SK-N-SH treated with all-trans-retinoic acid at 6 μM for 48 hours (cell line): ENCODE measurements around the gene TCF12.

Source experiments
- ATAC-seq: fragments of 200-7000 bp; cut with Tn5 transposase; 3 replicates; pipeline ENCODE4 v1.9.1; 2020; ENCODE audit warnings: mild to moderate bottlenecking, moderate library complexity
- BACH2 ChIP-seq: fragments of 250-450 bp; sonication (Bioruptor Pico); IDR thresholded peaks from 2 replicates; pipeline ENCODE4 v1.9.0; 2021; ENCODE audit warnings: mild to moderate bottlenecking, borderline replicate concordance
- CREB5 ChIP-seq: fragments of 250-450 bp; sonication (Bioruptor Pico); IDR thresholded peaks from 2 replicates; pipeline ENCODE4 v1.5.1; 2020; ENCODE audit warnings: low read depth, mild to moderate bottlenecking, moderate library complexity
- CSDC2 ChIP-seq: fragments of 250-450 bp; sonication (Bioruptor Pico); IDR thresholded peaks from 2 replicates; pipeline ENCODE4 v1.5.0; 2020; ENCODE audit warnings: mild to moderate bottlenecking, moderate library complexity
- CSRNP3 ChIP-seq: fragments of 250-450 bp; sonication (Bioruptor Pico); IDR thresholded peaks from 2 replicates; pipeline ENCODE4 v1.5.1; 2021; ENCODE audit warnings: mild to moderate bottlenecking, moderate library complexity
- GLIS3 ChIP-seq: fragments of 250-450 bp; sonication (Bioruptor Pico); IDR thresholded peaks from 2 replicates; pipeline ENCODE4 v1.5.0; 2020; ENCODE audit warnings: mild to moderate bottlenecking, moderate library complexity
- ISL1 ChIP-seq: fragments of 250-450 bp; sonication (Bioruptor Pico); IDR thresholded peaks from 2 replicates; pipeline ENCODE4 v2.1.2; 2022; ENCODE audit warnings: mild to moderate bottlenecking, moderate library complexity
- OSR1 ChIP-seq: fragments of 250-450 bp; sonication (Bioruptor Pico); IDR thresholded peaks from 2 replicates; pipeline ENCODE4 v1.8.0; 2022; ENCODE audit warnings: moderate library complexity, mild to moderate bottlenecking, inconsistent platforms
- PATZ1 ChIP-seq: fragments of 250-450 bp; sonication (Bioruptor Pico); IDR thresholded peaks from 2 replicates; pipeline ENCODE4 v1.8.0; 2020; ENCODE audit warnings: mild to moderate bottlenecking, moderate library complexity, borderline replicate concordance
- POU6F1 ChIP-seq: fragments of 250-450 bp; sonication (Bioruptor Pico); IDR thresholded peaks from 2 replicates; pipeline ENCODE4 v1.8.0; 2021; ENCODE audit warnings: low read depth, mild to moderate bottlenecking, moderate library complexity, borderline replicate concordance
- PPARA ChIP-seq: fragments of 250-450 bp; sonication (Bioruptor Pico); IDR thresholded peaks from 2 replicates; pipeline ENCODE4 v1.5.0; 2020; ENCODE audit warnings: mild to moderate bottlenecking, borderline replicate concordance
- RARB ChIP-seq: fragments of 250-450 bp; sonication (Bioruptor Pico); IDR thresholded peaks from 2 replicates; pipeline ENCODE4 v1.8.0; 2021; ENCODE audit warnings: mild to moderate bottlenecking, moderate library complexity
- SNAI2 ChIP-seq: fragments of 250-450 bp; sonication (Bioruptor Pico); IDR thresholded peaks from 2 replicates; pipeline ENCODE4 v1.5.0; 2020; ENCODE audit warnings: mild to moderate bottlenecking, moderate library complexity
- TCF4 ChIP-seq: fragments of 250-450 bp; sonication (Bioruptor Pico); IDR thresholded peaks from 2 replicates; pipeline ENCODE4 v1.8.0; 2021; ENCODE audit warnings: mild to moderate bottlenecking, moderate library complexity, borderline replicate concordance
- TOX ChIP-seq: fragments of 250-450 bp; sonication (Bioruptor Pico); IDR thresholded peaks from 2 replicates; pipeline ENCODE4 v1.8.0; 2021; ENCODE audit warnings: mild to moderate bottlenecking, moderate library complexity, borderline replicate concordance
- TSHZ2 ChIP-seq: fragments of 250-450 bp; sonication (Bioruptor Pico); IDR thresholded peaks from 2 replicates; pipeline ENCODE4 v1.5.0; 2020; ENCODE audit warnings: mild to moderate bottlenecking, moderate library complexity
- ZC3H10 ChIP-seq: fragments of 250-450 bp; sonication (Bioruptor Pico); IDR thresholded peaks from 2 replicates; pipeline ENCODE4 v1.5.1; 2021; ENCODE audit warnings: mild to moderate bottlenecking, moderate library complexity
- ZFP3 ChIP-seq: fragments of 250-450 bp; sonication (Bioruptor Pico); IDR thresholded peaks from 2 replicates; pipeline ENCODE4 v1.5.0; 2020; ENCODE audit warnings: mild to moderate bottlenecking, moderate library complexity
- ZFP30 ChIP-seq: fragments of 450-650 bp; formaldehyde crosslinking; IDR thresholded peaks from 2 replicates; pipeline ENCODE4 v1.5.0; 2022; ENCODE audit warnings: mild to moderate bottlenecking, moderate library complexity
- ZNF70 ChIP-seq: fragments of 450-650 bp; formaldehyde crosslinking; IDR thresholded peaks from 2 replicates; pipeline ENCODE4 v1.5.0; 2020; ENCODE audit warnings: mild to moderate bottlenecking, moderate library complexity

The TCF12 gene

GRCh38 chr15:57198654-57199291 lies 280.3 kb downstream of the TCF12 start:
- TF ChIP-seq CSRNP3 (CRISPR knock-in tag) (no peak), POU6F1 (CRISPR knock-in tag) (no peak), ZFP3 (CRISPR knock-in tag) (no peak), OSR1 (CRISPR knock-in tag) (no peak), TOX (CRISPR knock-in tag) (no peak), ZC3H10 (no peak), TSHZ2 (CRISPR knock-in tag) (no peak), PATZ1 (CRISPR knock-in tag) (no peak), CSDC2 (CRISPR knock-in tag) (no peak), BACH2 (CRISPR knock-in tag) (no peak), ZFP30 (no peak), ISL1 (CRISPR knock-in tag) (no peak), CREB5 (no peak), ZNF70 (CRISPR knock-in tag) (no peak), TCF4 (CRISPR knock-in tag) (no peak)
- ATAC-seq = peak; percentile 82

GRCh38 chr15:57201578-57201977 lies 283.1 kb downstream of the TCF12 start:
- no peak for ATAC-seq
- TF ChIP-seq TOX (CRISPR knock-in tag) = no peak
- no peak for TF ChIP-seq GLIS3
- no peak for TF ChIP-seq SNAI2 (CRISPR knock-in tag)
- TF ChIP-seq ZFP30 = no peak
- no peak for TF ChIP-seq PPARA (CRISPR knock-in tag)
- no peak for TF ChIP-seq RARB (CRISPR knock-in tag)
- no peak for TF ChIP-seq PATZ1 (CRISPR knock-in tag)
- TF ChIP-seq BACH2 (CRISPR knock-in tag) = no peak
- no peak for TF ChIP-seq POU6F1 (CRISPR knock-in tag)
- TF ChIP-seq CSRNP3 (CRISPR knock-in tag) = no peak
- TF ChIP-seq, all 23 proteins: peak for 0
